HEK293 (cell line): ENCODE data around the gene CASKIN1.

Experiments
- CTCF ChIA-PET: fragments of 350-600 bp; formaldehyde crosslinking; extraction: SDS; loops from one replicate; lab custom pipeline; 2021; ENCODE audit warnings: antibody characterized with exemption; lab: Yijun Ruan, JAX
- POLR2A ChIA-PET: fragments of 300-600 bp; formaldehyde crosslinking; extraction: SDS; loops from one replicate; lab custom pipeline; 2020; ENCODE audit warnings: antibody characterized with exemption, inconsistent platforms; lab: Yijun Ruan, JAX
- H3K27ac ChIP-seq: fragments of 200-500 bp; sonication (Bioruptor generic); 2 replicates; pipeline ENCODE4 v1.5.1; 2014; ENCODE audit warnings: low read depth, low read length, control low read depth, inconsistent platforms; ENCODE audit errors: extremely low read depth
- H3K36me3 ChIP-seq, 2 experiments: fragments of 200-500 bp in 1 of 2; sonication (Bioruptor generic) in 1 of 2; 1 replicate in 1 of 2; 2 replicates in 1 of 2; pipeline ENCODE4 v1.5.1; 2014 to 2017; ENCODE audit warnings: inconsistent platforms in 2 of 2, low read length in 2 of 2; ENCODE audit not compliant: control insufficient read depth in 2 of 2, insufficient read depth in 1 of 2
- H3K4me1 ChIP-seq: fragments of 200-500 bp; sonication (Bioruptor generic); 2 replicates; pipeline ENCODE4 v1.5.1; 2014; ENCODE audit warnings: mild to moderate bottlenecking, low read length, inconsistent platforms; ENCODE audit not compliant: control insufficient read depth, insufficient read depth
- H3K4me3 ChIP-seq: 2 replicates; pipeline ENCODE4 v1.5.1; 2011; ENCODE audit warnings: low read depth, mild to moderate bottlenecking, control low read depth, low read length, moderate library complexity
- H3K9me3 ChIP-seq: fragments of 200-500 bp; sonication (Bioruptor generic); 2 replicates; pipeline ENCODE4 v1.5.1; 2014; ENCODE audit warnings: low read depth, low read length, inconsistent platforms; ENCODE audit not compliant: control insufficient read depth, insufficient read depth
- KLF10 ChIP-seq: fragments of 450-650 bp; IDR thresholded peaks from 2 replicates; pipeline ENCODE4 v1.5.1; 2018; ENCODE audit warnings: missing biosample characterization, mild to moderate bottlenecking, missing genetic modification characterization
- SCRT2 ChIP-seq: fragments of 450-650 bp; formaldehyde crosslinking; IDR thresholded peaks from 2 replicates; pipeline ENCODE4 v1.5.1; 2016; ENCODE audit warnings: missing biosample characterization, missing genetic modification characterization
- ZNF132 ChIP-seq: fragments of 450-650 bp; formaldehyde crosslinking; IDR thresholded peaks from 2 replicates; pipeline ENCODE4 v1.5.1; 2017; ENCODE audit warnings: missing biosample characterization, missing genetic modification characterization, borderline replicate concordance
- ZNF169 ChIP-seq: fragments of 450-650 bp; formaldehyde crosslinking; IDR thresholded peaks from 2 replicates; pipeline ENCODE4 v1.5.1; 2016; ENCODE audit warnings: missing biosample characterization, missing genetic modification characterization
- ZNF184 ChIP-seq: fragments of 450-650 bp; IDR thresholded peaks from 2 replicates; pipeline ENCODE4 v1.5.1; 2018; ENCODE audit warnings: missing biosample characterization, mild to moderate bottlenecking, missing genetic modification characterization
- ZNF2 ChIP-seq: fragments of 450-650 bp; formaldehyde crosslinking; IDR thresholded peaks from 2 replicates; pipeline ENCODE4 v1.5.1; 2016; ENCODE audit warnings: missing biosample characterization, missing genetic modification characterization
- ZNF202 ChIP-seq: fragments of 450-650 bp; formaldehyde crosslinking; IDR thresholded peaks from 2 replicates; pipeline ENCODE4 v1.5.1; 2016; ENCODE audit warnings: missing biosample characterization, missing genetic modification characterization, borderline replicate concordance
- ZNF530 ChIP-seq: fragments of 450-650 bp; formaldehyde crosslinking; IDR thresholded peaks from 2 replicates; pipeline ENCODE4 v1.5.1; 2016; ENCODE audit warnings: low read depth, missing biosample characterization, missing genetic modification characterization
- ZNF560 ChIP-seq: fragments of 450-650 bp; formaldehyde crosslinking; IDR thresholded peaks from 2 replicates; pipeline ENCODE4 v1.5.1; 2017; ENCODE audit warnings: missing biosample characterization, missing genetic modification characterization, borderline replicate concordance
- ZNF677 ChIP-seq: fragments of 450-650 bp; IDR thresholded peaks from 2 replicates; pipeline ENCODE4 v1.5.0; 2018; ENCODE audit warnings: missing biosample characterization, mild to moderate bottlenecking, missing genetic modification characterization, moderate library complexity
- ZNF707 ChIP-seq: fragments of 450-650 bp; formaldehyde crosslinking; IDR thresholded peaks from 2 replicates; pipeline ENCODE4 v1.5.1; 2016; ENCODE audit warnings: missing biosample characterization, missing genetic modification characterization
- ZSCAN16 ChIP-seq: fragments of 450-650 bp; formaldehyde crosslinking; IDR thresholded peaks from 2 replicates; pipeline ENCODE4 v1.5.1; 2016; ENCODE audit warnings: missing biosample characterization, missing genetic modification characterization
- ZSCAN4 ChIP-seq: fragments of 450-650 bp; formaldehyde crosslinking; IDR thresholded peaks from 2 replicates; pipeline ENCODE4 v1.5.1; 2017; ENCODE audit warnings: missing biosample characterization, missing genetic modification characterization
- TF ChIP-seq, protein P1 (sequence below): fragments of 450-650 bp; formaldehyde crosslinking; IDR thresholded peaks from 2 replicates; pipeline ENCODE4 v1.5.1; 2016; ENCODE audit warnings: missing biosample characterization, missing genetic modification characterization
- TF ChIP-seq, protein P2 (sequence below): fragments of 450-650 bp; formaldehyde crosslinking; IDR thresholded peaks from 2 replicates; pipeline ENCODE4 v1.5.1; 2016; ENCODE audit warnings: missing biosample characterization, missing genetic modification characterization
- TF ChIP-seq, protein P3 (sequence below): fragments of 450-650 bp; formaldehyde crosslinking; IDR thresholded peaks from 2 replicates; pipeline ENCODE4 v1.5.1; 2016; ENCODE audit warnings: missing biosample characterization, missing genetic modification characterization
- TF ChIP-seq, protein P4 (sequence below): fragments of 450-650 bp; formaldehyde crosslinking; IDR thresholded peaks from 2 replicates; pipeline ENCODE4 v1.5.1; 2016; ENCODE audit warnings: missing biosample characterization, missing genetic modification characterization
- TF ChIP-seq, protein P5 (sequence below): fragments of 450-650 bp; formaldehyde crosslinking; IDR thresholded peaks from 2 replicates; pipeline ENCODE4 v1.5.1; 2016; ENCODE audit warnings: missing biosample characterization, missing genetic modification characterization

CASKIN1 gene

GRCh38 chr16:2178321-2179106 lies 17.9 kb downstream of the CASKIN1 start (continued):
- no peak for TF ChIP-seq ZSCAN4
- no peak for TF ChIP-seq ZNF530 (tag by site-specific recombination)
- TF ChIP-seq ZNF169 = no peak
- no peak for TF ChIP-seq ZSCAN16 (tag by site-specific recombination)
- TF ChIP-seq ZNF2 = no peak
- TF ChIP-seq, all 188 proteins: peak for 5

DNA sequence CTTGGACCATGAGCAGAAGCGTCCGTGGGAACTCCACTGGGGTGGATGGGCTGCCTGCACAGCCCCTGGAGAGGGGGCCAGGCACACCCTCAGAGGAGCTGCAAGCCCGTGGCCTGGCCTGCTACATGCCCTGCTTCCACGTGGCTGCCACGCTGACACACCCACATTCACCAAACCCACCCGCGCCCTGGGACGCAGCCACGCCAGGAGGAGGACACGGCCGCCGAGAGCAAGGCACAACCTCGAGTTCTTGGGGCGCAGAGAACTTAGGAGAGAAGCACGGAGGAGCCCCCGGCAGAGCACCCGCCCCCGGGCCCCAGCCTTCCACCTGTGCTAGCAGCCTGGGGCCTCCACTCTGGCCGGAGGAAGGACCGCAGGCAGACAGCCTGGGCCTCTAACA lies 18.8 kb downstream of the CASKIN1 start:
- no peak overlapping the region for H3K27ac ChIP-seq
- POLR2A ChIA-PET = interaction anchor here (0.6 kb wide), 1 partner anchor 1452 kb away, joined by 3 read pairs; no protein-coding TSS in a partner anchor
- CTCF ChIA-PET = interaction anchor here (0.6 kb wide), 1 partner anchor 17 kb away, joined by 3 read pairs; no protein-coding TSS in a partner anchor

GRCh38 chr16:2177101-2177500 lies 19.3 kb downstream of the CASKIN1 start:
- H3K36me3 ChIP-seq = peaks cover 0 to 50% of the 10 kb centered on the region in 2 experiments; a peak in 1 of 3 replicates
- POLR2A ChIA-PET = no interaction called here
- no peak overlapping the region for H3K4me3 ChIP-seq
- no peak overlapping the region for H3K27ac ChIP-seq
- TF ChIP-seq ZNF560 (tag by site-specific recombination) (no peak), SCRT2 (tag by site-specific recombination) (no peak), ZNF184 (no peak), ZNF202 (tag by site-specific recombination) (no peak)
- TF ChIP-seq, protein P1, sequence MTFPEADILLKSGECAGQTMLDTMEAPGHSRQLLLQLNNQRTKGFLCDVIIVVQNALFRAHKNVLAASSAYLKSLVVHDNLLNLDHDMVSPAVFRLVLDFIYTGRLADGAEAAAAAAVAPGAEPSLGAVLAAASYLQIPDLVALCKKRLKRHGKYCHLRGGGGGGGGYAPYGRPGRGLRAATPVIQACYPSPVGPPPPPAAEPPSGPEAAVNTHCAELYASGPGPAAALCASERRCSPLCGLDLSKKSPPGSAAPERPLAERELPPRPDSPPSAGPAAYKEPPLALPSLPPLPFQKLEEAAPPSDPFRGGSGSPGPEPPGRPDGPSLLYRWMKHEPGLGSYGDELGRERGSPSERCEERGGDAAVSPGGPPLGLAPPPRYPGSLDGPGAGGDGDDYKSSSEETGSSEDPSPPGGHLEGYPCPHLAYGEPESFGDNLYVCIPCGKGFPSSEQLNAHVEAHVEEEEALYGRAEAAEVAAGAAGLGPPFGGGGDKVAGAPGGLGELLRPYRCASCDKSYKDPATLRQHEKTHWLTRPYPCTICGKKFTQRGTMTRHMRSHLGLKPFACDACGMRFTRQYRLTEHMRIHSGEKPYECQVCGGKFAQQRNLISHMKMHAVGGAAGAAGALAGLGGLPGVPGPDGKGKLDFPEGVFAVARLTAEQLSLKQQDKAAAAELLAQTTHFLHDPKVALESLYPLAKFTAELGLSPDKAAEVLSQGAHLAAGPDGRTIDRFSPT (tag by site-specific recombination) = no peak
- TF ChIP-seq, protein P2, sequence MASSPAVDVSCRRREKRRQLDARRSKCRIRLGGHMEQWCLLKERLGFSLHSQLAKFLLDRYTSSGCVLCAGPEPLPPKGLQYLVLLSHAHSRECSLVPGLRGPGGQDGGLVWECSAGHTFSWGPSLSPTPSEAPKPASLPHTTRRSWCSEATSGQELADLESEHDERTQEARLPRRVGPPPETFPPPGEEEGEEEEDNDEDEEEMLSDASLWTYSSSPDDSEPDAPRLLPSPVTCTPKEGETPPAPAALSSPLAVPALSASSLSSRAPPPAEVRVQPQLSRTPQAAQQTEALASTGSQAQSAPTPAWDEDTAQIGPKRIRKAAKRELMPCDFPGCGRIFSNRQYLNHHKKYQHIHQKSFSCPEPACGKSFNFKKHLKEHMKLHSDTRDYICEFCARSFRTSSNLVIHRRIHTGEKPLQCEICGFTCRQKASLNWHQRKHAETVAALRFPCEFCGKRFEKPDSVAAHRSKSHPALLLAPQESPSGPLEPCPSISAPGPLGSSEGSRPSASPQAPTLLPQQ (tag by site-specific recombination) = no peak
- TF ChIP-seq, protein P3, sequence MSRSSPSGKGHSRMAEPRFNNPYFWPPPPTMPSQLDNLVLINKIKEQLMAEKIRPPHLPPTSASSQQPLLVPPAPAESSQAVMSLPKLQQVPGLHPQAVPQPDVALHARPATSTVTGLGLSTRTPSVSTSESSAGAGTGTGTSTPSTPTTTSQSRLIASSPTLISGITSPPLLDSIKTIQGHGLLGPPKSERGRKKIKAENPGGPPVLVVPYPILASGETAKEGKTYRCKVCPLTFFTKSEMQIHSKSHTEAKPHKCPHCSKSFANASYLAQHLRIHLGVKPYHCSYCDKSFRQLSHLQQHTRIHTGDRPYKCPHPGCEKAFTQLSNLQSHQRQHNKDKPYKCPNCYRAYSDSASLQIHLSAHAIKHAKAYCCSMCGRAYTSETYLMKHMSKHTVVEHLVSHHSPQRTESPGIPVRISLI (tag by site-specific recombination) = no peak
- TF ChIP-seq, protein P4, sequence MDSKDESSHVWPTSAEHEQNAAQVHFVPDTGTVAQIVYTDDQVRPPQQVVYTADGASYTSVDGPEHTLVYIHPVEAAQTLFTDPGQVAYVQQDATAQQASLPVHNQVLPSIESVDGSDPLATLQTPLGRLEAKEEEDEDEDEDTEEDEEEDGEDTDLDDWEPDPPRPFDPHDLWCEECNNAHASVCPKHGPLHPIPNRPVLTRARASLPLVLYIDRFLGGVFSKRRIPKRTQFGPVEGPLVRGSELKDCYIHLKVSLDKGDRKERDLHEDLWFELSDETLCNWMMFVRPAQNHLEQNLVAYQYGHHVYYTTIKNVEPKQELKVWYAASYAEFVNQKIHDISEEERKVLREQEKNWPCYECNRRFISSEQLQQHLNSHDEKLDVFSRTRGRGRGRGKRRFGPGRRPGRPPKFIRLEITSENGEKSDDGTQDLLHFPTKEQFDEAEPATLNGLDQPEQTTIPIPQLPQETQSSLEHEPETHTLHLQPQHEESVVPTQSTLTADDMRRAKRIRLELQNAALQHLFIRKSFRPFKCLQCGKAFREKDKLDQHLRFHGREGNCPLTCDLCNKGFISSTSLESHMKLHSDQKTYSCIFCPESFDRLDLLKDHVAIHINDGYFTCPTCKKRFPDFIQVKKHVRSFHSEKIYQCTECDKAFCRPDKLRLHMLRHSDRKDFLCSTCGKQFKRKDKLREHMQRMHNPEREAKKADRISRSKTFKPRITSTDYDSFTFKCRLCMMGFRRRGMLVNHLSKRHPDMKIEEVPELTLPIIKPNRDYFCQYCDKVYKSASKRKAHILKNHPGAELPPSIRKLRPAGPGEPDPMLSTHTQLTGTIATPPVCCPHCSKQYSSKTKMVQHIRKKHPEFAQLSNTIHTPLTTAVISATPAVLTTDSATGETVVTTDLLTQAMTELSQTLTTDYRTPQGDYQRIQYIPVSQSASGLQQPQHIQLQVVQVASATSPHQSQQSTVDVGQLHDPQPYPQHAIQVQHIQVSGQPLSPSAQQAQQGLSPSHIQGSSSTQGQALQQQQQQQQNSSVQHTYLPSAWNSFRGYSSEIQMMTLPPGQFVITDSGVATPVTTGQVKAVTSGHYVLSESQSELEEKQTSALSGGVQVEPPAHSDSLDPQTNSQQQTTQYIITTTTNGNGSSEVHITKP (tag by site-specific recombination) = no peak
- TF ChIP-seq, protein P5, sequence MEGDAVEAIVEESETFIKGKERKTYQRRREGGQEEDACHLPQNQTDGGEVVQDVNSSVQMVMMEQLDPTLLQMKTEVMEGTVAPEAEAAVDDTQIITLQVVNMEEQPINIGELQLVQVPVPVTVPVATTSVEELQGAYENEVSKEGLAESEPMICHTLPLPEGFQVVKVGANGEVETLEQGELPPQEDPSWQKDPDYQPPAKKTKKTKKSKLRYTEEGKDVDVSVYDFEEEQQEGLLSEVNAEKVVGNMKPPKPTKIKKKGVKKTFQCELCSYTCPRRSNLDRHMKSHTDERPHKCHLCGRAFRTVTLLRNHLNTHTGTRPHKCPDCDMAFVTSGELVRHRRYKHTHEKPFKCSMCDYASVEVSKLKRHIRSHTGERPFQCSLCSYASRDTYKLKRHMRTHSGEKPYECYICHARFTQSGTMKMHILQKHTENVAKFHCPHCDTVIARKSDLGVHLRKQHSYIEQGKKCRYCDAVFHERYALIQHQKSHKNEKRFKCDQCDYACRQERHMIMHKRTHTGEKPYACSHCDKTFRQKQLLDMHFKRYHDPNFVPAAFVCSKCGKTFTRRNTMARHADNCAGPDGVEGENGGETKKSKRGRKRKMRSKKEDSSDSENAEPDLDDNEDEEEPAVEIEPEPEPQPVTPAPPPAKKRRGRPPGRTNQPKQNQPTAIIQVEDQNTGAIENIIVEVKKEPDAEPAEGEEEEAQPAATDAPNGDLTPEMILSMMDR (tag by site-specific recombination) = no peak
- CTCF ChIA-PET = no interaction called here
- H3K9me3 ChIP-seq = no peaks in the 10 kb centered on the region
- H3K4me1 ChIP-seq = no peaks in the 10 kb centered on the region

More for the DNA sequence above, 18.8 kb downstream of the CASKIN1 start:
- Histone ChIP-seq H3K36me3 (peaks cover 0 to 49% of the 10 kb centered on the region in 2 experiments; a peak in 1 of 3 replicates), H3K4me1 (no peaks in the 10 kb centered on the region), H3K9me3 (no peaks in the 10 kb centered on the region), H3K4me3 (no peak overlapping the region)
- TF ChIP-seq ZNF707 (tag by site-specific recombination) (no peak), ZNF132 (no peak), KLF10 (tag by site-specific recombination) (0 out of 2 replicates have a peak, but pooled peaks have one; percentile 23), ZNF677 (tag by site-specific recombination) (no peak)
